Esophagus squamous epithelium (tissue), 5 donors: ENCODE measurements around the gene RBBP8. TPM values are rescaled to one million over a fixed set of nuclear protein-coding genes. Genes with fewer than 3 reads are reported as not detected.

Experiments used
- DNase-seq: peaks from one replicate; lab custom pipeline; 2025; lab: John Stamatoyannopoulos, UW
- H3K27ac ChIP-seq, 4 donors: fragments of 200-600 bp; sonication (generic); one replicate each; pipeline ENCODE4 v1.5.1; 2016 to 2019; ENCODE audit warnings: mild to moderate bottlenecking in 1 of 4
- H3K27me3 ChIP-seq, 4 donors: fragments of 200-600 bp; sonication (generic); 1 replicate in 3 of 4; 2 replicates in 1 of 4; pipeline versions ENCODE4 v1.5.1 to v1.6.0; 2017 to 2021; ENCODE audit warnings: antibody characterized with exemption in 1 of 4
- H3K36me3 ChIP-seq, 3 donors: fragments of 200-600 bp; sonication (generic); one replicate each; pipeline ENCODE4 v1.5.1; 2016 to 2019
- H3K4me1 ChIP-seq, 3 donors: fragments of 200-600 bp; sonication (generic); one replicate each; pipeline ENCODE4 v1.5.1; 2017 to 2019
- H3K4me3 ChIP-seq, 4 donors: fragments of 200-600 bp; sonication (generic); 1 replicate in 3 of 4; 2 replicates in 1 of 4; pipeline ENCODE4 v1.5.1; 2016 to 2019; ENCODE audit warnings: mild to moderate bottlenecking in 2 of 4, moderate library complexity in 1 of 4
- H3K9me3 ChIP-seq, 3 donors: fragments of 200-600 bp; sonication (generic); one replicate each; pipeline ENCODE4 v1.5.1; 2016 to 2019
- CTCF ChIP-seq, 6 experiments: fragments of 450-650 bp in 4 of 6; fragments of 200-600 bp in 2 of 6; sonication (generic) in 2 of 6; IDR thresholded peaks; one replicate each; pipeline ENCODE4 v1.5.1; 2016 to 2019; ENCODE audit warnings: antibody characterized with exemption in 6 of 6, mild to moderate bottlenecking in 4 of 6, moderate library complexity in 4 of 6
- POLR2A ChIP-seq, 4 donors: fragments of 450-650 bp; IDR thresholded peaks; one replicate each; pipeline ENCODE4 v1.6.1; 2017; ENCODE audit warnings: antibody characterized with exemption in 4 of 4, mild to moderate bottlenecking in 4 of 4, moderate library complexity in 3 of 4
- WGBS, 2 donors: methylation state at CpG; one replicate each; pipeline ENCODE4 v1.1.5; 2018; 5-methylcytosine and 5-hydroxymethylcytosine counted together
- intact Hi-C: fragments of 100-400 bp; cut with DNase I; formaldehyde crosslinking; loops from one replicate; pipeline ENCODE4 v1.15.0; 2022
- total RNA-seq, 4 donors: library from RNA; depleted of rRNA; stranded (reverse); fragments of >200 nt; gene quantifications; one replicate each; pipeline ENCODE4 v1.1.0, GENCODE V29; 2016
- donor health status: DM: yes; HTN: yes; CAD: no.

RBBP8 gene
- total RNA-seq, 4 donors from 2014 or later, result 22.3 to 69.8 (median 53.2) TPM

DNA sequence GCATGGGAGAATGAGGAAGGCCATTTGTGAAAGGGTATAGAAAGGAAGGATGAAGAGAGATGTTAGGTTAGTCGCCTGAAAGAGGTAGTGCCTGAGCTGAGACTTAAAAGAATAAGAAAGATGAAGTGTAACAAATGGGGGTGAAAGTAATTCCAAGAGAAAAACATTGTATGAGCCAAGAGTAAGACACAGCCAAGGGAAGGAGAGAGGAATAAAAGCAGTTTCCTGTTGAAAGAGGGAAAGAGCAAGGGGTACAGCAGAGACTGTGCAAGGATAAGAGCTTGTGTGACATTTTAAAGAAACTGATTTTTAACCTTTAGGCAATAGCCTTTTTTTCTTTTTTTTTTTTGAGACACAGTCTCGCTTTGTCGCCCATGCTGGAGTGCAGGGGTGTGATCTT lies 4.8 kb upstream of the RBBP8 start:
- Histone ChIP-seq H3K36me3 (no peaks in the 10 kb centered on the region), H3K27ac (no peak overlapping the region), H3K27me3 (no peaks in the 10 kb centered on the region), H3K9me3 (no peaks in the 10 kb centered on the region), H3K4me1 (peaks cover 0 to 33% (median 0%) of the 10 kb centered on the region in 3 donors), H3K4me3 (no peak overlapping the region)
- DNase-seq, result no peak
- TF ChIP-seq POLR2A (IDR thresholded peaks at IDR 0.05) (no peak), CTCF (IDR thresholded peaks at IDR 0.05) (no peak)
- intact Hi-C loops, result no loop called here
- 82 to 86% methylated on average over 3 of the region's 3 CpGs for WGBS, 2 donors

DNA sequence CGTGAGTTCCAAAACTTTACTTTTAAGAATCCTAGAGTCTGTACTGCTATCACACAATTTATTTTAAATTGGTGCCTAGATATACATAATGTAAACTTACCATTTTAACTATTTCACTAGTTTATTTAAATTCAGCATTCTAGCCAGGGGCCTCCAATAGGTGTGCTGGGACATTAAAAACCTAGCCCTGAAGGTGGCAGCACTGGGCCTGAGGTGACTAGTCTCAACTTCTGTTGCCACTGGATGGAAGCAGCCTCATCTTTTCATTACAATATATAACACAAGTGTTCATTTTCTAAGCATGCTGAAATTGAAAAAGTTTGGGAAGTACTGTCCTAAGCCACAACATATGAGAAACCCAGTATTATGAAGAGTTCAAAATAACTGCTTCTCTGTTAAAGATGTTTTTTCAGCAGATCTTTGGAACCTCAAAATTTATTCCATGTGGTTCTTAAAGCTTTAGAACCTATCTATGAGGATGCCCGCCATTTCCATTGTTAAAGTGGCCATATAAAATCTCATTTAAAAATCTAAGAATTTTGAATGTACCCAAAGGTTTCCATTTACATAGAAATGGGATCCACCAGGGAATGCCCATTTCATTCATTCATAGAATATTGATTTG lies 2.9 kb upstream of the RBBP8 start:
- intact Hi-C loops, result no loop called here
- Histone ChIP-seq H3K4me3 (no peak overlapping the region), H3K36me3 (no peaks in the 10 kb centered on the region), H3K4me1 (peaks cover 0 to 47% (median 3%) of the 10 kb centered on the region in 3 donors), H3K27ac (peak overlapping the region in 1 of 4 donors; percentile 28), H3K27me3 (no peaks in the 10 kb centered on the region), H3K9me3 (no peaks in the 10 kb centered on the region)
- DNase-seq, result peak; percentile 10
- TF ChIP-seq POLR2A (IDR thresholded peaks at IDR 0.05), result no peak
- peak; percentile 49 to 75 (median 72) for TF ChIP-seq CTCF (IDR thresholded peaks at IDR 0.05)
- WGBS, 2 donors, result 72 to 87% methylated on average over 2 of the region's 2 CpGs

DNA sequence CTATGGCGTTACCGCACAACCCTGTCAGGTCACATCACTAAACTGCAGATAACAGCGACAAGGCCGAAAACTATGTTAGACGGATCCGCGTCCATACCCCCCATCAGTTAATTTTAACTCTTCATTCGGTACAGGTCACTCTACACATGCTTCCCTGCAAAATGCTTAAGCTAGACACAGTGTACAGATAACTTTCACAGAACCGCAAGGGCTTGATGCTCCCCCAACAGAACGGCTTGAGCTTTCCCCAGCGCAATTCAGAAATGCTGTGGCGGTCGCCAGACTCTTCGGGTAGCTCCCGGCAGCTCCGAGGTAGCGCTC lies 283 bp upstream of the RBBP8 start:
- Histone ChIP-seq H3K4me3 (peak overlapping the region; percentile 71 to 87 (median 74)), H3K36me3 (peaks cover 0 to 13% (median 0%) of the 10 kb centered on the region in 3 donors), H3K9me3 (no peaks in the 10 kb centered on the region), H3K4me1 (peaks cover 0 to 50% (median 3%) of the 10 kb centered on the region in 3 donors), H3K27me3 (no peaks in the 10 kb centered on the region), H3K27ac (peak overlapping the region; percentile 94 to 98 (median 96))
- TF ChIP-seq POLR2A (IDR thresholded peaks at IDR 0.05), result no peak
- no peak for TF ChIP-seq CTCF (IDR thresholded peaks at IDR 0.05)
- 0 to 1% methylated on average over 16 of the region's 17 CpGs for WGBS, 2 donors
- DNase-seq, result no peak
- intact Hi-C loops, result no loop called here

- Histone ChIP-seq H3K4me3 (peak overlapping the region; percentile 71 to 87 (median 74)), H3K36me3 (peaks cover 0 to 24% (median 0%) of the 10 kb centered on the region in 3 donors), H3K27ac (peak overlapping the region; percentile 94 to 98 (median 96)), H3K4me1 (peaks cover 0 to 44% (median 3%) of the 10 kb centered on the region in 3 donors), H3K9me3 (no peaks in the 10 kb centered on the region), H3K27me3 (no peaks in the 10 kb centered on the region)
- TF ChIP-seq POLR2A (IDR thresholded peaks at IDR 0.05) (no peak), CTCF (IDR thresholded peaks at IDR 0.05) (no peak)
- intact Hi-C loops, result no loop called here
- 6 to 7% methylated on average over 12 to 15 of the region's 16 CpGs for WGBS, 2 donors
- DNase-seq, result no peak
Measured at GRCh38 chr18:22933966-22934423, 867 bp downstream of the RBBP8 start.

DNA sequence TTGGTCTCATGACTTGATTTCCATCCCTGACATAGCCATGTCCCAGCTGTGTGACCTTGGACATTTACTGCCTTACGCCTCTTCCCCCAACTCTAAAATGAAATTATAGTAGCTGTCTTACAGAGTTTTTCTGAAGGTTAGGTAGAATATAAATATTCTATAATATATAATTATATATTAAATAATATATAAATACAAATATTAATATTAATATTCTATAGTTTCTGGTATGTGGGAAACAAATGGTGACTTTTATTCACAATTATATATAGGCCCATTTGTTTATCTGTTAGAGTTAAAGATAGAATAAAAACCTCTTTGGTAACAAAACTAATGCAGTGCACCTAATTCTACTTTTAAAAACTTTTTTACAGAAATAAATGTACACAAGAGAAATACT lies 1.7 kb downstream of the RBBP8 start:
- intact Hi-C loops, result no loop called here
- H3K27ac ChIP-seq, result no peak overlapping the region
- no peak for TF ChIP-seq POLR2A (IDR thresholded peaks at IDR 0.05)
- TF ChIP-seq CTCF (IDR thresholded peaks at IDR 0.05), result no peak
- peaks cover 0 to 32% (median 0%) of the 10 kb centered on the region in 3 donors for H3K36me3 ChIP-seq
- no peaks in the 10 kb centered on the region for H3K27me3 ChIP-seq
- no peak for DNase-seq
- H3K4me1 ChIP-seq, result peaks cover 0 to 38% (median 3%) of the 10 kb centered on the region in 3 donors
- H3K9me3 ChIP-seq, result no peaks in the 10 kb centered on the region
- peak overlapping the region in 1 of 4 donors; percentile 73 for H3K4me3 ChIP-seq
- 61 to 71% methylated on average over 1 of the region's 1 CpG for WGBS, 2 donors
